Suprapubic skin (tissue), 4 donors: ENCODE results near the gene GNAZ.

Experiments
- EP300 ChIP-seq: sonication (generic); formaldehyde crosslinking; IDR thresholded peaks from one replicate; pipeline ENCODE4 v1.6.1; 2017; ENCODE audit warnings: antibody characterized with exemption
- POLR2A ChIP-seq, 2 donors: fragments of 450-650 bp; IDR thresholded peaks; one replicate each; pipeline ENCODE4 v1.6.1; 2017; ENCODE audit warnings: antibody characterized with exemption in 2 of 2, mild to moderate bottlenecking in 2 of 2, moderate library complexity in 2 of 2
- POLR2AphosphoS5 ChIP-seq, 3 donors: sonication (generic); formaldehyde crosslinking; IDR thresholded peaks; one replicate each; pipeline ENCODE4 v1.6.1; 2017; ENCODE audit warnings: antibody characterized with exemption in 3 of 3
- TF ChIP-seq, protein P1 (sequence below), 2 donors: fragments of 200-600 bp in 1 of 2; fragments of 450-650 bp in 1 of 2; sonication (generic) in 1 of 2; IDR thresholded peaks; one replicate each; pipeline ENCODE4 v1.5.1; 2016 to 2019; ENCODE audit warnings: antibody characterized with exemption in 2 of 2, mild to moderate bottlenecking in 1 of 2, moderate library complexity in 1 of 2

DNA sequence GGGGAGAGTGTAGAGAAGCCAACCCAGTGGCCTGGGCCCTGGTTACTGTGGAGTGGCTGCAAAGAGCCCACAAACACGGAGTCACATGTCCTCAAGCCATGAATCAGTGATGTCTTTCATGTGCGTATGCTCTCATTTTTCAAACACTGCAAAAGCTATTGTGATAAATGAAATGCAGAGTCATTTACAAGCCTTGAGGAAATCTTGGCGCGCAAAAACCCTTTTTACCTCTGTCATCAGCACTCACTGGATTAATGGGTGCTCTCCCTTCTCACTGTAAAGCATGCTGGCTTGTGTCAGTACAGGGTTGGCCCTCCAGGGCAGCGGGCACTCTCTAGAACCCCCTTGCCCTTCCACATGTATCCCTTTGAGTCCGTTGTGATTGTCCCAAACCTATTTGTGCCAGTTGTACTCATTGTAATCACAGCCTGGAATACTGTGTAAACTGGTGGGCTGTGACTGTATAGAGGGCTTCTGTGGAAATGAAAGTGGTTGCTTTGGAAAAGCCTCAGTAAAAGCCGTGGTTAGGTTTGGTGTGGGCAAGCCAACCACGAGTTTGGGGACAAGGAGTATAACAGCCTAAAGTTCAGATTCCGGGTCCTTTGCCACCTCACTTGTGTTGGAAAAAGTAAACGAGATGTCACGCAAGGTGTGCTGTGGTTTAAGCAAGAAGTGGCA is 10.4 kb downstream of the GNAZ start:
- TF ChIP-seq, protein P1, sequence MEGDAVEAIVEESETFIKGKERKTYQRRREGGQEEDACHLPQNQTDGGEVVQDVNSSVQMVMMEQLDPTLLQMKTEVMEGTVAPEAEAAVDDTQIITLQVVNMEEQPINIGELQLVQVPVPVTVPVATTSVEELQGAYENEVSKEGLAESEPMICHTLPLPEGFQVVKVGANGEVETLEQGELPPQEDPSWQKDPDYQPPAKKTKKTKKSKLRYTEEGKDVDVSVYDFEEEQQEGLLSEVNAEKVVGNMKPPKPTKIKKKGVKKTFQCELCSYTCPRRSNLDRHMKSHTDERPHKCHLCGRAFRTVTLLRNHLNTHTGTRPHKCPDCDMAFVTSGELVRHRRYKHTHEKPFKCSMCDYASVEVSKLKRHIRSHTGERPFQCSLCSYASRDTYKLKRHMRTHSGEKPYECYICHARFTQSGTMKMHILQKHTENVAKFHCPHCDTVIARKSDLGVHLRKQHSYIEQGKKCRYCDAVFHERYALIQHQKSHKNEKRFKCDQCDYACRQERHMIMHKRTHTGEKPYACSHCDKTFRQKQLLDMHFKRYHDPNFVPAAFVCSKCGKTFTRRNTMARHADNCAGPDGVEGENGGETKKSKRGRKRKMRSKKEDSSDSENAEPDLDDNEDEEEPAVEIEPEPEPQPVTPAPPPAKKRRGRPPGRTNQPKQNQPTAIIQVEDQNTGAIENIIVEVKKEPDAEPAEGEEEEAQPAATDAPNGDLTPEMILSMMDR (IDR thresholded peaks at IDR 0.05), result no peak
- TF ChIP-seq POLR2AphosphoS5 (IDR thresholded peaks at IDR 0.05), result no peak
- TF ChIP-seq POLR2A (IDR thresholded peaks at IDR 0.05), result no peak
- TF ChIP-seq EP300, result no peak
